ENCODE measurements around the gene TENM4. TPM values are rescaled to one million over a fixed set of nuclear protein-coding genes. Genes with fewer than 3 reads are reported as not detected.

TENM4 gene
- total and polyA plus RNA-seq, 2 of the 13 experiments (the other 11 are each of a cell fraction or from before 2014, with no cell fraction given) = not detected

GRCh38 chr11:79366218-79366617 is 74.6 kb downstream of the TENM4 start:
- Histone ChIP-seq H3K9me3 (ENCODE audit: low read length) (no peaks in the 10 kb centered on the region), H3K36me3 (replicated peaks in 1 of 2; ENCODE audit: control insufficient read depth in 1 of 2, insufficient read depth in 2 of 2, low read length in 2 of 2) (no peaks in the 10 kb centered on the region), H3K79me2 (ENCODE audit: insufficient read depth, low read length) (no peaks in the 10 kb centered on the region), H2AFZ (ENCODE audit: low read length) (no peak overlapping the region), H3K4me2 (ENCODE audit: low read depth, low read length) (no peak overlapping the region), H3K27ac (ENCODE audit: extremely low read length, insufficient read depth, low read length) (no peak overlapping the region), H3K9ac (ENCODE audit: insufficient read depth, low read depth, low read length) (no peak overlapping the region), H3K27me3 (ENCODE audit: control insufficient read depth in 1 of 2, insufficient read depth in 2 of 2, low read length in 2 of 2) (no peaks in the 10 kb centered on the region), H4K20me1 (ENCODE audit: insufficient read depth, low read length) (no peaks in the 10 kb centered on the region), H3K4me1 (ENCODE audit: insufficient read depth, low read length) (no peaks in the 10 kb centered on the region), H3K4me3 (replicated peaks in 1 of 3; ENCODE audit: insufficient read depth in 1 of 3, low read depth in 2 of 3, low read length in 3 of 3) (no peak overlapping the region)
- BruUV-seq (replicated peaks) = no TSS peak
- ChIA-PET CTCF (ENCODE audit: low intra/inter-chr PET ratio, low total read pairs) (no interaction called here), POLR2A (no interaction called here)
- ATAC-seq (no peak), FAIRE-seq (no peak), DNase-seq (ENCODE audit: low spot score) (no peak)
- TF ChIP-seq ZNF775 (CRISPR knock-in tag; IDR thresholded peaks at IDR 0.05; ENCODE audit: borderline replicate concordance) = no peak
- TF ChIP-seq ZBED4 (CRISPR knock-in tag; IDR thresholded peaks at IDR 0.05; ENCODE audit: borderline replicate concordance) = no peak
- TF ChIP-seq MAFG (CRISPR knock-in tag; IDR thresholded peaks at IDR 0.05) = no peak
- TF ChIP-seq ZSCAN25 (CRISPR knock-in tag; IDR thresholded peaks at IDR 0.05) = no peak
- no peak for TF ChIP-seq ZNF556 (CRISPR knock-in tag; IDR thresholded peaks at IDR 0.05; ENCODE audit: borderline replicate concordance)
- TF ChIP-seq MYNN (CRISPR knock-in tag; IDR thresholded peaks at IDR 0.05; ENCODE audit: low read depth) = no peak
- TF ChIP-seq ZNF251 (CRISPR knock-in tag; IDR thresholded peaks at IDR 0.05) = no peak
- in situ Hi-C loops (cut with HindIII; ENCODE audit: extremely low pct_ligation_motif_present, low pct_unique_long_range_greater_than_20kb) = no loop called here
- 8% methylated on average over 1 of the region's 2 CpGs for WGBS (ENCODE audit: low lambda C conversion rate)
- intact Hi-C loops (cut with micrococcal nuclease; ENCODE audit: unreplicated experiment) = no loop called here

All from HepG2 (cell line).